ENCODE measurements around the gene UCP2.

GRCh38 chr11:73949246-73949645 lies 33.4 kb downstream of the UCP2 start:
- TF ChIP-seq CTCF (IDR thresholded peaks at IDR 0.05) (no peak), POLR2A (IDR thresholded peaks at IDR 0.05) (no peak), EP300 (IDR thresholded peaks at IDR 0.05) (no peak), POLR2AphosphoS5 (IDR thresholded peaks at IDR 0.05) (no peak)

Data from upper lobe of left lung (tissue), 4 donors.